C4-2B (cell line): Measurements from ENCODE around the gene CATSPERB.

Source experiments
- ZFX ChIP-seq: fragments of 450-650 bp; IDR thresholded peaks from 2 replicates; pipeline ENCODE4 v1.6.1; 2017
- TF ChIP-seq, protein P1 (sequence below): fragments of 450-650 bp; conservative IDR thresholded peaks from 2 replicates; pipeline ENCODE4 v1.5.1; 2017; ENCODE audit warnings: mild to moderate bottlenecking

GRCh38 chr14:91745344-91745743, 13.5 kb upstream of the CATSPERB start:
- TF ChIP-seq, protein P1, sequence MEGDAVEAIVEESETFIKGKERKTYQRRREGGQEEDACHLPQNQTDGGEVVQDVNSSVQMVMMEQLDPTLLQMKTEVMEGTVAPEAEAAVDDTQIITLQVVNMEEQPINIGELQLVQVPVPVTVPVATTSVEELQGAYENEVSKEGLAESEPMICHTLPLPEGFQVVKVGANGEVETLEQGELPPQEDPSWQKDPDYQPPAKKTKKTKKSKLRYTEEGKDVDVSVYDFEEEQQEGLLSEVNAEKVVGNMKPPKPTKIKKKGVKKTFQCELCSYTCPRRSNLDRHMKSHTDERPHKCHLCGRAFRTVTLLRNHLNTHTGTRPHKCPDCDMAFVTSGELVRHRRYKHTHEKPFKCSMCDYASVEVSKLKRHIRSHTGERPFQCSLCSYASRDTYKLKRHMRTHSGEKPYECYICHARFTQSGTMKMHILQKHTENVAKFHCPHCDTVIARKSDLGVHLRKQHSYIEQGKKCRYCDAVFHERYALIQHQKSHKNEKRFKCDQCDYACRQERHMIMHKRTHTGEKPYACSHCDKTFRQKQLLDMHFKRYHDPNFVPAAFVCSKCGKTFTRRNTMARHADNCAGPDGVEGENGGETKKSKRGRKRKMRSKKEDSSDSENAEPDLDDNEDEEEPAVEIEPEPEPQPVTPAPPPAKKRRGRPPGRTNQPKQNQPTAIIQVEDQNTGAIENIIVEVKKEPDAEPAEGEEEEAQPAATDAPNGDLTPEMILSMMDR, result no peak
- no peak for TF ChIP-seq ZFX
